Left lung (tissue), 10 donors: ENCODE results near the gene RTKN. TPM values are rescaled to one million over a fixed set of nuclear protein-coding genes. Genes with fewer than 3 reads are reported as not detected.

ENCODE experiments used
- ATAC-seq: fragments of 200-7000 bp; cut with Tn5 transposase; one replicate; pipeline ENCODE4 v1.9.1; 2020; ENCODE audit warnings: moderate library complexity
- DNase-seq, 4 donors: peaks; one replicate each; pipeline ENCODE4 v3.0.0-alpha.2; 2013 to 2020
- H3K27ac ChIP-seq, 2 donors: fragments of 200-600 bp; sonication (generic) in 1 of 2; one replicate each; pipeline versions ENCODE4 v1.5.0 to v1.8.0; 2020 to 2021
- H3K27me3 ChIP-seq, 2 donors: fragments of 200-600 bp; sonication (generic) in 1 of 2; one replicate each; pipeline versions ENCODE4 v1.5.0 to v1.8.0; 2020 to 2021
- H3K36me3 ChIP-seq, 2 donors: fragments of 200-600 bp; sonication (generic) in 1 of 2; one replicate each; pipeline versions ENCODE4 v1.5.0 to v1.8.0; 2020 to 2021
- H3K4me1 ChIP-seq, 2 donors: fragments of 200-600 bp; one replicate each; pipeline ENCODE4 v1.8.0; 2021
- H3K4me3 ChIP-seq, 2 donors: fragments of 200-600 bp; sonication (generic) in 1 of 2; one replicate each; pipeline versions ENCODE4 v1.5.0 to v1.8.0; 2020 to 2021; ENCODE audit warnings: mild to moderate bottlenecking in 1 of 2
- H3K9me3 ChIP-seq, 2 donors: fragments of 200-600 bp; sonication (generic) in 1 of 2; one replicate each; pipeline versions ENCODE4 v1.5.0 to v1.8.0; 2020 to 2021
- CTCF ChIP-seq, 2 donors: fragments of 200-600 bp; sonication (generic) in 1 of 2; IDR thresholded peaks; one replicate each; pipeline versions ENCODE4 v1.5.0 to v1.8.0; 2021; ENCODE audit warnings: antibody characterized with exemption in 2 of 2
- intact Hi-C, 2 donors: fragments of 100-400 bp; cut with DNase I; formaldehyde crosslinking; loops; one replicate each; pipeline versions ENCODE4 v1.11.2 to v1.14.2; 2022
- polyA plus RNA-seq, 6 donors: library from polyadenylated mRNA; unstranded; fragments of 120-200 nt; gene quantifications; one replicate each; pipeline ENCODE4 v1.2.1, GENCODE V29; 2013; ENCODE audit not compliant: insufficient read length in 6 of 6
- total RNA-seq, 2 donors: library from RNA; stranded (reverse); fragmentation: NEBNext Ultra II Directional; extraction: Animal tissue kit (Norgen Biotek cat#: 25700); gene quantifications; one replicate each; pipeline ENCODE4 v1.2.1, GENCODE V29; 2021
- donor health status: DM: no; HTN: yes; CAD: no.
- donor health status: DM: no; HTN: no; CAD: no.

RTKN gene
- total and polyA plus RNA-seq, 8 donors = 29.6 to 59.5 (median 51.0) TPM

GRCh38 chr2:74416778-74417177, 25.0 kb downstream of the RTKN start:
- peaks cover 0 to 30% of the 10 kb centered on the region in 2 donors for H3K27me3 ChIP-seq
- H3K36me3 ChIP-seq = no peaks in the 10 kb centered on the region
- ATAC-seq (no peak), DNase-seq (no peak)
- no peak overlapping the region for H3K27ac ChIP-seq
- H3K4me1 ChIP-seq = peaks cover 4 to 29% of the 10 kb centered on the region in 2 donors
- no peak for TF ChIP-seq CTCF (IDR thresholded peaks at IDR 0.05)
- intact Hi-C loops = no loop called here
- H3K4me3 ChIP-seq = no peak overlapping the region
- H3K9me3 ChIP-seq = no peaks in the 10 kb centered on the region

GRCh38 chr2:74415762-74416395, 25.9 kb downstream of the RTKN start:
- intact Hi-C loops = no loop called here
- no peaks in the 10 kb centered on the region for H3K9me3 ChIP-seq
- no peaks in the 10 kb centered on the region for H3K36me3 ChIP-seq
- peak overlapping the region; percentile 44 to 48 for H3K4me3 ChIP-seq
- H3K27ac ChIP-seq = no peak overlapping the region
- TF ChIP-seq CTCF (IDR thresholded peaks at IDR 0.05) = no peak
- ATAC-seq (peak; percentile 17), DNase-seq (peak in 1 of 4 donors; percentile 14)
- peaks cover 0 to 28% of the 10 kb centered on the region in 2 donors for H3K27me3 ChIP-seq
- peaks cover 2 to 23% of the 10 kb centered on the region in 2 donors for H3K4me1 ChIP-seq

GRCh38 chr2:74414881-74415761, 26.6 kb downstream of the RTKN start:
- no peak overlapping the region for H3K27ac ChIP-seq
- H3K27me3 ChIP-seq = peaks cover 0 to 28% of the 10 kb centered on the region in 2 donors
- no peaks in the 10 kb centered on the region for H3K9me3 ChIP-seq
- peak; percentile 12 to 28 for TF ChIP-seq CTCF (IDR thresholded peaks at IDR 0.05)
- peaks cover 0 to 20% of the 10 kb centered on the region in 2 donors for H3K4me1 ChIP-seq
- peak; percentile 83 for ATAC-seq
- intact Hi-C loops = no loop called here
- H3K4me3 ChIP-seq = peak overlapping the region; percentile 44 to 48
- no peaks in the 10 kb centered on the region for H3K36me3 ChIP-seq
- peak in 2 of 4 donors; percentile 42 to 67 for DNase-seq

DNA sequence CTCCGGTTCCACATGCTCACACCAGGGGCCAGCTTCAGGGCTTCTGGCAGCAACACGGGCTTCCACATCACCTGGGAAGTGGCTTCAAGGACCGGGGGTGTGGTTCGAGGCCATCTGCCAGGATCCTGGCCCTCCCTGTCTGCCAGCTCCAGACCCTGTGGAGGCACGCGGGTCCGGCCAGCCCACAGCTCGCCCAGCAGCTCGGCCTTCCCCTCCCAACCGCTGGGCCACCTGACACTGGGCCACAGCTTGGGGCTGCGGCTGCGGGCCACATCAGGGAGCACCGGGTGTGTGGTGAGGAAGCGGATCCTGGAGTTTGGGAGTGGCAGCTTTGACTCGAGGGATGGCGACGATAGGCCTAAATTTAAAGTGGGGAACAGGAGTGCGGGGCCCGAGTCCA, 27.3 kb downstream of the RTKN start:
- intact Hi-C loops = no loop called here
- peak; percentile 33 for ATAC-seq

More for the DNA sequence above, 27.3 kb downstream of the RTKN start:
- no peak for TF ChIP-seq CTCF (IDR thresholded peaks at IDR 0.05)
- H3K9me3 ChIP-seq = no peaks in the 10 kb centered on the region
- peak overlapping the region; percentile 44 to 48 for H3K4me3 ChIP-seq
- H3K4me1 ChIP-seq = peaks cover 0 to 20% of the 10 kb centered on the region in 2 donors
- no peaks in the 10 kb centered on the region for H3K36me3 ChIP-seq
- H3K27me3 ChIP-seq = peaks cover 0 to 28% of the 10 kb centered on the region in 2 donors
- H3K27ac ChIP-seq = no peak overlapping the region
- DNase-seq = no peak
